ENCODE data around the gene GBP3. TPM values are rescaled to one million over a fixed set of nuclear protein-coding genes. Genes with fewer than 3 reads are reported as not detected.
A peak's percentile ranks its signal among the peaks of the same experiment; 100 is the strongest.

Gene GBP3
- 28.6 and 65.3 TPM in 2 replicates for total RNA-seq (ENCODE audit: low replicate concordance)

GRCh38 chr1:89022167-89022959 is at the start of gene GBP3:
Gene GBP3 (minus strand): TSS chr1:89022866. CDS start chr1:89020721, 2,145 bp downstream.
- DNase-seq (ENCODE audit: low read depth) = peak; percentile 79
- no peak for TF ChIP-seq CTCF (IDR thresholded peaks at IDR 0.05; ENCODE audit: insufficient read depth, low read length)
- H3K4me3 ChIP-seq (ENCODE audit: low read depth, low read length) = peak within 1 kb of the TSS; percentile 86

- DNase-seq (ENCODE audit: low read depth) = no peak
- no peak overlapping the region for H3K4me3 ChIP-seq (ENCODE audit: low read depth, low read length)
- no peak for TF ChIP-seq CTCF (IDR thresholded peaks at IDR 0.05; ENCODE audit: insufficient read depth, low read length)
Observed at GRCh38 chr1:89070509-89070908, 47.8 kb upstream of the GBP3 start.

GRCh38 chr1:89069951-89070350 is 47.3 kb upstream of the GBP3 start:
- TF ChIP-seq CTCF (IDR thresholded peaks at IDR 0.05; ENCODE audit: insufficient read depth, low read length) = no peak
- DNase-seq (ENCODE audit: low read depth) = peak; percentile 29
- peak overlapping the region; percentile 5 for H3K4me3 ChIP-seq (ENCODE audit: low read depth, low read length)

- no peak overlapping the region for H3K4me3 ChIP-seq (ENCODE audit: low read depth, low read length)
- DNase-seq (ENCODE audit: low read depth) = peak; percentile 38
- TF ChIP-seq CTCF (IDR thresholded peaks at IDR 0.05; ENCODE audit: insufficient read depth, low read length) = no peak
Observed at GRCh38 chr1:89068291-89068690, 45.6 kb upstream of the GBP3 start.

GRCh38 chr1:89065079-89065868 is 42.6 kb upstream of the GBP3 start, which contains the start of gene GBP1:
Gene GBP1 (minus strand): TSS chr1:89065208. CDS start chr1:89063234, 1,974 bp downstream.
- DNase-seq (ENCODE audit: low read depth) = peak; percentile 88
- TF ChIP-seq CTCF (IDR thresholded peaks at IDR 0.05; ENCODE audit: insufficient read depth, low read length) = no peak
- peak within 1 kb of the TSS; percentile 68 for H3K4me3 ChIP-seq (ENCODE audit: low read depth, low read length)

- TF ChIP-seq CTCF (IDR thresholded peaks at IDR 0.05; ENCODE audit: insufficient read depth, low read length) = no peak
- DNase-seq (ENCODE audit: low read depth) = peak; percentile 23
- H3K4me3 ChIP-seq (ENCODE audit: low read depth, low read length) = peak overlapping the region; percentile 68
Observed at GRCh38 chr1:89064632-89065031, 42.0 kb upstream of the GBP3 start.
